HEK293 (cell line): ENCODE results near the gene CD40.

Source experiments
- AEBP2 ChIP-seq: fragments of 450-650 bp; formaldehyde crosslinking; IDR thresholded peaks from 2 replicates; pipeline ENCODE4 v1.5.1; 2016; ENCODE audit warnings: missing biosample characterization, missing genetic modification characterization, borderline replicate concordance
- CTCF ChIP-seq: fragments of 450-650 bp; formaldehyde crosslinking; IDR thresholded peaks from 2 replicates; pipeline ENCODE4 v1.5.1; 2016; ENCODE audit warnings: missing biosample characterization, missing genetic modification characterization
- KLF1 ChIP-seq: fragments of 450-650 bp; formaldehyde crosslinking; IDR thresholded peaks from 2 replicates; pipeline ENCODE4 v1.5.1; 2016; ENCODE audit warnings: missing biosample characterization, missing genetic modification characterization
- MEIS1 ChIP-seq: sonication (generic); formaldehyde crosslinking; IDR thresholded peaks from 2 replicates; pipeline ENCODE4 v1.8.1; 2022; ENCODE audit warnings: missing genetic modification reagents, mild to moderate bottlenecking, borderline replicate concordance
- PRDM1 ChIP-seq: fragments of 450-650 bp; formaldehyde crosslinking; IDR thresholded peaks from 2 replicates; pipeline ENCODE4; 2016; ENCODE audit warnings: missing biosample characterization, missing genetic modification characterization
- REPIN1 ChIP-seq: fragments of 450-650 bp; formaldehyde crosslinking; IDR thresholded peaks from 2 replicates; pipeline ENCODE4 v1.5.1; 2017; ENCODE audit warnings: missing biosample characterization, missing genetic modification characterization, low read depth
- REST ChIP-seq: fragments of 450-650 bp; formaldehyde crosslinking; IDR thresholded peaks from 2 replicates; pipeline ENCODE4 v1.5.1; 2016; ENCODE audit warnings: missing biosample characterization, missing genetic modification characterization
- SCRT1 ChIP-seq: fragments of 450-650 bp; formaldehyde crosslinking; IDR thresholded peaks from 2 replicates; pipeline ENCODE4 v1.5.1; 2016; ENCODE audit warnings: missing biosample characterization, missing genetic modification characterization, borderline replicate concordance
- ZBTB21 ChIP-seq: fragments of 450-650 bp; formaldehyde crosslinking; IDR thresholded peaks from 2 replicates; pipeline ENCODE4 v1.5.1; 2017; ENCODE audit warnings: missing biosample characterization, missing genetic modification characterization
- ZFP37 ChIP-seq: fragments of 450-650 bp; formaldehyde crosslinking; IDR thresholded peaks from 2 replicates; pipeline ENCODE4 v1.5.1; 2016; ENCODE audit warnings: missing biosample characterization, missing genetic modification characterization
- ZNF146 ChIP-seq: fragments of 450-650 bp; formaldehyde crosslinking; IDR thresholded peaks from 2 replicates; pipeline ENCODE4 v1.5.1; 2016; ENCODE audit warnings: missing biosample characterization, missing genetic modification characterization
- ZNF16 ChIP-seq: fragments of 450-650 bp; formaldehyde crosslinking; IDR thresholded peaks from 2 replicates; pipeline ENCODE4 v1.5.1; 2016; ENCODE audit warnings: low read depth, missing biosample characterization, missing genetic modification characterization
- ZNF239 ChIP-seq: fragments of 450-650 bp; formaldehyde crosslinking; IDR thresholded peaks from 2 replicates; pipeline ENCODE4 v1.5.1; 2016; ENCODE audit warnings: missing biosample characterization, missing genetic modification characterization
- ZNF274 ChIP-seq, 2 experiments: fragments of 200-500 bp in 1 of 2; fragments of 450-650 bp in 1 of 2; sonication (Bioruptor generic) in 1 of 2; formaldehyde crosslinking in 1 of 2; IDR thresholded peaks; 2 replicates each; pipeline versions ENCODE4 v1.5.1 to v1.6.1; 2014 to 2016; ENCODE audit warnings: borderline replicate concordance in 1 of 2, inconsistent platforms in 1 of 2, low read length in 1 of 2, missing biosample characterization in 1 of 2, missing genetic modification characterization in 1 of 2
- ZNF280C ChIP-seq: fragments of 450-650 bp; formaldehyde crosslinking; IDR thresholded peaks from 2 replicates; pipeline ENCODE4 v1.5.1; 2016; ENCODE audit warnings: missing biosample characterization, missing genetic modification characterization
- ZNF280D ChIP-seq: fragments of 450-650 bp; formaldehyde crosslinking; IDR thresholded peaks from 2 replicates; pipeline ENCODE4 v1.5.1; 2016; ENCODE audit warnings: missing biosample characterization, missing genetic modification characterization
- ZNF404 ChIP-seq: fragments of 450-650 bp; formaldehyde crosslinking; IDR thresholded peaks from 2 replicates; pipeline ENCODE4 v1.5.1; 2017; ENCODE audit warnings: missing biosample characterization, missing genetic modification characterization
- ZNF433 ChIP-seq: fragments of 450-650 bp; formaldehyde crosslinking; IDR thresholded peaks from 2 replicates; pipeline ENCODE4 v1.5.1; 2016; ENCODE audit warnings: missing biosample characterization, missing genetic modification characterization, low read depth
- ZNF501 ChIP-seq: fragments of 450-650 bp; formaldehyde crosslinking; IDR thresholded peaks from 2 replicates; pipeline ENCODE4 v1.5.1; 2016; ENCODE audit warnings: missing biosample characterization, missing genetic modification characterization
- ZNF510 ChIP-seq: fragments of 450-650 bp; formaldehyde crosslinking; IDR thresholded peaks from 2 replicates; pipeline ENCODE4 v1.5.1; 2018; ENCODE audit warnings: mild to moderate bottlenecking, missing genetic modification characterization, missing biosample characterization; ENCODE audit not compliant: insufficient replicate concordance
- ZNF513 ChIP-seq: fragments of 450-650 bp; IDR thresholded peaks from 2 replicates; pipeline ENCODE4 v1.5.1; 2018; ENCODE audit warnings: missing biosample characterization, missing genetic modification characterization
- ZNF664 ChIP-seq: fragments of 450-650 bp; formaldehyde crosslinking; IDR thresholded peaks from 2 replicates; pipeline ENCODE4 v1.5.1; 2016; ENCODE audit warnings: missing biosample characterization, missing genetic modification characterization
- ZNF701 ChIP-seq: fragments of 450-650 bp; formaldehyde crosslinking; IDR thresholded peaks from 2 replicates; pipeline ENCODE4 v1.5.1; 2016; ENCODE audit warnings: missing biosample characterization, missing genetic modification characterization
- ZNF76 ChIP-seq: fragments of 450-650 bp; formaldehyde crosslinking; IDR thresholded peaks from 2 replicates; pipeline ENCODE4; 2016; ENCODE audit warnings: low read depth, missing biosample characterization, missing genetic modification characterization, borderline replicate concordance

CD40 gene

GRCh38 chr20:46089417-46090388 is 28.4 kb upstream of the CD40 start, which contains the start of gene NCOA5 (continued):
- TF ChIP-seq REST (no peak), PRDM1 (tag by site-specific recombination) (no peak), REPIN1 (tag by site-specific recombination) (no peak), ZNF510 (no peak), ZNF239 (tag by site-specific recombination) (no peak), CTCF (tag by site-specific recombination) (peak; percentile 72; the same call in 1 of the 2 replicates), KLF1 (tag by site-specific recombination) (no peak), ZFP37 (tag by site-specific recombination) (no peak; the same call in 1 of the 2 replicates), ZNF404 (tag by site-specific recombination) (no peak), ZNF280C (no peak), ZNF664 (no peak), ZNF513 (tag by site-specific recombination) (no peak; the same call in 1 of the 2 replicates), AEBP2 (no peak), ZBTB21 (no peak), ZNF280D (tag by site-specific recombination) (no peak), ZNF16 (tag by site-specific recombination) (no peak), SCRT1 (tag by site-specific recombination) (no peak), ZNF76 (tag by site-specific recombination) (peak; percentile 70), ZNF146 (peak; percentile 15; the same call in 1 of the 2 replicates), ZNF501 (no peak), ZNF274 (IDR thresholded peaks at IDR 0.05; ENCODE audit: low read length) (no peak), ZNF274 (tag by site-specific recombination; IDR thresholded peaks at IDR 0.05; ENCODE audit: borderline replicate concordance) (peak; percentile 40; the same call in 1 of the 2 replicates), ZNF701 (no peak), ZNF433 (tag by site-specific recombination) (no peak), MEIS1 (CRISPR knock-in tag) (no peak)
